ENCODE measurements around the gene CCDC88C.

Gene CCDC88C

DNA sequence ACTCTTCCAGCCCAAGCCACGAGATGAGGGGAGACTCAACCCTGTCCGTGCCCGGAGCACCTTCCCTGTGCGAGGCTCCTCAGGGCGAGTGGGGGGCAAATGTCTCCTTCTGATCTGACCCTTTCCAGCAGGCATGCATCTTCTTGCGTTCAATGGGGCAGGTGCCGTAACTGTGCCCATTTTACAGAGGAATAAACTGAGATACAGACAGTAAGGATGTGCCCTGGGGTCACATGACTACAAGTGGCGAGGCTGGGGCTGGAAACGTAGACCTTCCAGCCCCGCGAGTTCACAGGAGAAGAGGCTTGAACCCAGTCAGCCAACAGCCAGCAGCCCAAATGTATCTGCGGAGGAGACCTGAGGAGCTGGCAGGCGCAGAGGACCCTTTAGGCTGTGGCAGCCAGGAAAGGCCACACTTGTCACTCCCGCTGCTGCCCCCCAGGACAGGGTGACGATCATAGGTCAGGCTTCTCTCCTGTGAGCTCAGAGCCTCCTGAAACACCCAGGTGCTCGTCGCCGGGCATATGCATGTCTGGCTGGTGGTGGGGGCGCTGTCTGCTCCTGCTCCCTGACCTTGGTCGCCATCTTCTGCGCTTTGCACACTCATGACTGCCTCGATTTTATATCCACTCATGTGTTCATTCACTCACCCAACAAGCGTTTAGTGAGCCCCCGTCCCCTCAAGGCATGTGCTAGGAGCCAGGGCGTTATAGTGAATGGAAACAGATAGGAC lies 41.7 kb downstream of the CCDC88C start:
- DNase-seq (ENCODE audit: low spot score) = no peak
- in situ Hi-C loops (cut with MboI; ENCODE audit: low sequenced_read_pairs, unreplicated experiment) = no loop called here
- TF ChIP-seq, protein P1, sequence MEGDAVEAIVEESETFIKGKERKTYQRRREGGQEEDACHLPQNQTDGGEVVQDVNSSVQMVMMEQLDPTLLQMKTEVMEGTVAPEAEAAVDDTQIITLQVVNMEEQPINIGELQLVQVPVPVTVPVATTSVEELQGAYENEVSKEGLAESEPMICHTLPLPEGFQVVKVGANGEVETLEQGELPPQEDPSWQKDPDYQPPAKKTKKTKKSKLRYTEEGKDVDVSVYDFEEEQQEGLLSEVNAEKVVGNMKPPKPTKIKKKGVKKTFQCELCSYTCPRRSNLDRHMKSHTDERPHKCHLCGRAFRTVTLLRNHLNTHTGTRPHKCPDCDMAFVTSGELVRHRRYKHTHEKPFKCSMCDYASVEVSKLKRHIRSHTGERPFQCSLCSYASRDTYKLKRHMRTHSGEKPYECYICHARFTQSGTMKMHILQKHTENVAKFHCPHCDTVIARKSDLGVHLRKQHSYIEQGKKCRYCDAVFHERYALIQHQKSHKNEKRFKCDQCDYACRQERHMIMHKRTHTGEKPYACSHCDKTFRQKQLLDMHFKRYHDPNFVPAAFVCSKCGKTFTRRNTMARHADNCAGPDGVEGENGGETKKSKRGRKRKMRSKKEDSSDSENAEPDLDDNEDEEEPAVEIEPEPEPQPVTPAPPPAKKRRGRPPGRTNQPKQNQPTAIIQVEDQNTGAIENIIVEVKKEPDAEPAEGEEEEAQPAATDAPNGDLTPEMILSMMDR (IDR thresholded peaks at IDR 0.05; ENCODE audit: borderline replicate concordance, control extremely low read depth, extremely low read depth, insufficient read depth, missing control alignments) = no peak

DNA sequence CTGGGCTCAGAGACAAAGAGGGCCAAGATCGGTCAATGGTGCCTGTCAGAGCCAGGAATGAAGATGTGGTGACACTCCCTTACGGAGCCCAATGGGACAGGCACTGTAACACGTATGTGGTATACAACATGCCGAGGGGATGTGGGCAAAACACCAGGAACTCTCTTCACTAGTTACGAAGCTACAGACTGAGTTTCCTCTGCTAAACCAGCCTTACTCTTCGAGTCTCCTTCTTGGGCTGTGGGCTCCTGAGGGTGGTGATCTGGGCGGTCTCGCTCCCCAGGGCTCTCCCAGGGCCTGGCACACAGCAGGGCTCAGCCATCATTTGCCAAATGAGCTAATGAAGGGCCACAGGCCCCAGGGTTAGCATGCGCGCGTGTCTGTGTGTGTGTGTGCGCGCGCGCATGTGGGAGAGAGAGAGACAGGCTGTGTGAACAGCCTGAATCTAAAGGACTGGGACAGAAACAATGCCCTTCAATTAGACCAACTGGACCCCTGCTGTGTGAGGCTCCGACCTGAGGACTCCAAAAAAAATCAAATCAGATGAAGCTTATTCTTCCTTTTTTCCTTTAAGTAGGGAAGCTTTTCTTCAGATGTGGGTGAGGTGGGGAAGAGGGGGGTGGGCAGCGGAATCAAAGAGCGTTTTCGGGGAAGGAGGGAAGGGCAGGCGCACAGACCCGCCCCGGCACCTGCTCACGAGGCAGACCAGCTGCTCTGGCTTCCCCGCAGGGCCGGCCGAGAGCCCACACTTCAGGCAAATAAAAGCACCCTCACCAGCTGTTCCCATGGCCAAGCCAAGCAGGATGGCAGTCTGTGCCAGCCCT lies 42.5 kb downstream of the CCDC88C start:
- DNase-seq (ENCODE audit: low spot score) = no peak
- TF ChIP-seq, protein P1 (IDR thresholded peaks at IDR 0.05; ENCODE audit: borderline replicate concordance, control extremely low read depth, extremely low read depth, insufficient read depth, missing control alignments) = no peak
- in situ Hi-C loops (cut with MboI; ENCODE audit: low sequenced_read_pairs, unreplicated experiment) = no loop called here

DNA sequence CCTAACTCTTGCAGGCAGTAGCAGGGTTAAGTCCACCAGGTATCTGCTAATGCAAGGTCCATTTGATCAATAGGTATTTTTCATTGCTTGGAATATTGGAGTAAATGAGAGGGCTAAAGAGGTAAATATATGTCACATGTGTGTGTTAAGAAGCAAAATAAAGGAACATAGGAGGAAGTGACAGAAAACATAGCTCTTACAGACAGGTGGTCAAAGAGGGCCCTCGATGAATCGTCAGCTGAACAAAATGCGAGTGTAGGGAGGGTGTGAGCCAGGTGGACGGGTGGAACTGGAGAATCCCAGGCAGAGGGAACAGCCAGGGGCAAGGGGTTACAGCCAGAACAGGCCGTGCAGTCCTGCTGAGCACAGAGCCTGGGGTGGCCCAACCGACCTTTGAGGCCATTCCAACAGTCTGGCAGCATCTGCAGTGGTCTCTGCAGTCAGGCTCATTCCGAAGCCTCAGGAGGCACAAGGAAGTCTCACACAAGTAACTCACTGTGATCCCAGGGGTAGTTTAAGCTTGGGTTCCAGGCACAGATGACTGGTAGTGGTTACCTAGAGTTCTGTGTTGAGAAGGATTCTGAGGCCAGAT lies 43.2 kb downstream of the CCDC88C start:
- DNase-seq (ENCODE audit: low spot score) = peak; percentile 43
- TF ChIP-seq, protein P1 (IDR thresholded peaks at IDR 0.05; ENCODE audit: borderline replicate concordance, control extremely low read depth, extremely low read depth, insufficient read depth, missing control alignments) = no peak
- in situ Hi-C loops (cut with MboI; ENCODE audit: low sequenced_read_pairs, unreplicated experiment) = no loop called here

DNA sequence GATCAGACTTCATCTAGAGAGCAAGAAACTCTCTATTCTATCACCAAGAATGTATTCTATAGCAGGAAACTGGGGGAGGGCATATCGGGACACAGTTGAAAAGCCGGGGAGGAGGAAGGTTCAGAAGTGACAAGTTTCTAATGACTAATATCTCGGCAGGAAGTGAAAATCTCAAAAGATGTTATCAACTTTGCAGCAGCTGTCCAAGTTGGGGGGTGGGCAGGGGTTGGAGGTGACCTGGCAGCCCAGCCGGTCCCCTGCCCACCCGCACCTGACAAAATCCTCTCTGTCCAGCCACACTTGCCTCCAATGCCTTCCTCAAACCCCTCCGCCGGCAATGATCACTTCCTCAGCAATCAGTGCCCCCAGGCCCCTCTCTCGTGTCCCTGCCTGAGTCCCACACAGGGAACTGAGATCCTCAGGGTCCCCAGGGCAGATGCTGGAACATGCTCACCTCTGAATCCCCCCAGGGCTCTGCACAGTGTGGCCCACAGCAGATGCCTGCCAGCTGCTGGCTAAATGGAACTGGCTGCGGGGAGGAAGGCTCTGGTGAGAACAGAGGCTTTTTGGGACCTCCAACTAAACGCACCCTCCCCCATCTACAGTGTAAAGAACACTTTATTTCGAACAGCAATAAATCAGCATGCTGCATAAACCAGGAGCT lies 43.9 kb downstream of the CCDC88C start:
- TF ChIP-seq, protein P1 (IDR thresholded peaks at IDR 0.05; ENCODE audit: borderline replicate concordance, control extremely low read depth, extremely low read depth, insufficient read depth, missing control alignments) = no peak
- DNase-seq (ENCODE audit: low spot score) = peak; percentile 86
- in situ Hi-C loops (cut with MboI; ENCODE audit: low sequenced_read_pairs, unreplicated experiment) = no loop called here

DNA sequence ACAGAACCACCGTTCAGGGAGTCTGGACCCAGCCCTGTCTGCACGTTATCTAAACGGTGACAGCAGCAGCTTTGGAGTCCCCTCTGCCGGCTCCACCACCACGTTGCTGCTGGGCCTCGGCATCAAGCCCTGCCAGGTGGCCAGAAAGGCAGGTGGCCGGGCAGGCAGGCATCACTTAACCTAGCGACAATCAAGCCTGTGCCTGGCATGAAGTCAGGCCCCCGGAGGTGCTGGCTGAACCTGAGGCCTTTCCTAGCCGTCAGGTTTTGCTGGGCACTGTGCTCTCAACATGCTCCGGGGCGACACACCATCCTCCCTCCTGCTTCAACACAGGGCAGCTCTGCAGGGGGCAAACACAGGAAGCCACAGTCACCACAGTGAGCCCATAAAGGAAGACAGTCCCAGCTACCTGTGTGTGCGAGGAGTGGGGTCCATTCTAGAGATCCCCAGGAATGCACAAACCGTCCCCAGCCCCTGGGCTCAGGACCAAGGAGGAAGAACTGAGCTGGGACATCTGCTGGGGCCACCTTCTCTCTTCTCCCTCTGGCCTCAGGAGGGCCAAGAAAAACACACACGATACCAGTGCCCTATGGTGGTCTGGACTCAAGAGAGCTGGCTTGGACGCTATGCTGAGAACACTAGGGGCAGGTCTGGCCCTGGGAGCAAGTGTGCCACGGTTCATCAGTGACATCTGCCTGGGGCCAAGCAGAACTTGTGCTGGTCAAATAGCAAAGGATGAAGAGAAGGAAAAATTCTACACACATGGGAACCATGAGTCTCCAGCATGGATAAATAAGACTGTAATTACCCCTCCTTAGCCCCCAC lies 44.7 kb downstream of the CCDC88C start:
- no peak for DNase-seq (ENCODE audit: low spot score)
- in situ Hi-C loops (cut with MboI; ENCODE audit: low sequenced_read_pairs, unreplicated experiment) = no loop called here
- TF ChIP-seq, protein P1 (IDR thresholded peaks at IDR 0.05; ENCODE audit: borderline replicate concordance, control extremely low read depth, extremely low read depth, insufficient read depth, missing control alignments) = peak; percentile 7

Measured in GM13976 (cell line).